Keratinocyte (primary cell): Measurements from ENCODE around the gene GCSAML. TPM values are rescaled to one million over a fixed set of nuclear protein-coding genes. Genes with fewer than 3 reads are reported as not detected.

Experiments
- DNase-seq: peaks from one replicate; pipeline ENCODE4 v3.0.0-alpha.2; 2011; ENCODE audit warnings: low read depth, missing footprints, low spot score
- FAIRE-seq: peaks from 2 replicates; lab custom pipeline; 2011; peaks lifted over from hg19 to GRCh38; lab: Jason Lieb, UNC
- H2AFZ ChIP-seq: 2 replicates; pipeline ENCODE4 v1.6.0; 2012; ENCODE audit warnings: low read length, control low read depth, inconsistent platforms; ENCODE audit not compliant: control insufficient read depth
- H3K27ac ChIP-seq: 2 replicates; pipeline ENCODE4 v1.5.1; 2011; ENCODE audit warnings: low read length; ENCODE audit not compliant: control insufficient read depth, insufficient read depth
- H3K27me3 ChIP-seq: 3 replicates; pipeline ENCODE4 v1.6.0; 2011; ENCODE audit warnings: low read length; ENCODE audit not compliant: control insufficient read depth, insufficient read depth; ENCODE audit errors: extremely low read depth
- H3K36me3 ChIP-seq, 2 experiments: 2 replicates in 1 of 2; 3 replicates in 1 of 2; pipeline ENCODE4 v1.5.1; 2011; ENCODE audit warnings: low read length in 2 of 2, mild to moderate bottlenecking in 1 of 2; ENCODE audit not compliant: control insufficient read depth in 2 of 2, insufficient read depth in 2 of 2; ENCODE audit errors: extremely low read depth in 1 of 2
- H3K4me1 ChIP-seq: 3 replicates; pipeline ENCODE4 v1.5.1; 2011; ENCODE audit warnings: low read length; ENCODE audit not compliant: control insufficient read depth, insufficient read depth; ENCODE audit errors: extremely low read depth
- H3K4me2 ChIP-seq: 3 replicates; pipeline ENCODE4 v1.6.0; 2011; ENCODE audit warnings: low read depth, low read length; ENCODE audit not compliant: control insufficient read depth, insufficient read depth; ENCODE audit errors: extremely low read depth
- H3K4me3 ChIP-seq, 3 experiments: fragments of 200-600 bp in 1 of 3; sonication (generic) in 1 of 3; 2 replicates in 2 of 3; 3 replicates in 1 of 3; pipeline ENCODE4 v1.5.1; 2011 to 2016; ENCODE audit warnings: low read length in 3 of 3, mild to moderate bottlenecking in 3 of 3, control low read depth in 2 of 3, inconsistent platforms in 1 of 3, low read depth in 1 of 3, mixed read lengths in 1 of 3, mixed run types in 1 of 3, moderate library complexity in 1 of 3; ENCODE audit not compliant: control insufficient read depth in 2 of 3, insufficient read depth in 2 of 3; ENCODE audit errors: extremely low read depth in 1 of 3
- H3K79me2 ChIP-seq: 2 replicates; pipeline ENCODE4 v1.6.0; 2012; ENCODE audit warnings: low read length; ENCODE audit not compliant: control insufficient read depth, insufficient read depth
- H3K9ac ChIP-seq: 3 replicates; pipeline ENCODE4 v1.6.0; 2011; ENCODE audit warnings: low read length; ENCODE audit not compliant: control insufficient read depth, insufficient read depth; ENCODE audit errors: extremely low read depth
- H3K9me1 ChIP-seq: 3 replicates; pipeline ENCODE4 v1.6.0; 2011; ENCODE audit warnings: low read length; ENCODE audit not compliant: control insufficient read depth, insufficient read depth; ENCODE audit errors: extremely low read depth
- H3K9me3 ChIP-seq: 2 replicates; pipeline ENCODE4 v1.5.1; 2012; ENCODE audit warnings: low read depth, low read length; ENCODE audit not compliant: control insufficient read depth
- H4K20me1 ChIP-seq: 3 replicates; pipeline ENCODE4 v1.6.0; 2011; ENCODE audit warnings: low read length; ENCODE audit not compliant: control insufficient read depth, insufficient read depth; ENCODE audit errors: extremely low read depth
- EZH2 ChIP-seq: IDR thresholded peaks from one replicate; pipeline ENCODE4 v1.6.1; 2012; ENCODE audit warnings: inconsistent platforms, mild to moderate bottlenecking, low read length, moderate library complexity
- dilution Hi-C: fragments of 300-500 bp; cut with MboI; formaldehyde crosslinking; loops from one replicate; pipeline ENCODE4 v1.7.0; 2020; ENCODE audit warnings: low sequenced_read_pairs; ENCODE audit not compliant: extremely low pct_ligation_motif_present
- polyA plus RNA-seq, 5 experiments: library from polyadenylated mRNA; depleted of rRNA in 3 of 5; stranded (reverse) in 3 of 5; stranded (forward) in 1 of 5; unstranded in 1 of 5; fragments of >200 nt; gene quantifications; 1 replicate in 1 of 5; 2 replicates in 3 of 5; 3 replicates in 1 of 5; pipeline versions ENCODE4 v1.2.1 to v1.2.3, GENCODE V29; 2011 to 2012; ENCODE audit warnings: missing spikeins in 2 of 5, low read depth in 1 of 5, low replicate concordance in 1 of 5
- TF ChIP-seq, protein P1 (sequence below), 3 experiments: IDR thresholded peaks in 1 of 3; conservative IDR thresholded peaks in 1 of 3; optimal IDR thresholded peaks in 1 of 3; 2 replicates in 2 of 3; 3 replicates in 1 of 3; pipeline versions ENCODE3 to v1.5.1; 2011; ENCODE audit warnings: low read length in 3 of 3, mild to moderate bottlenecking in 3 of 3, moderate library complexity in 2 of 3, control low read depth in 1 of 3, inconsistent platforms in 1 of 3; ENCODE audit not compliant: insufficient read depth in 2 of 3; ENCODE audit errors: extremely low read depth in 1 of 3

GCSAML gene
- polyA plus RNA-seq, 1 donor (not counting 4 experiments of a cell fraction or from before 2014, with no cell fraction given): not detected

DNA sequence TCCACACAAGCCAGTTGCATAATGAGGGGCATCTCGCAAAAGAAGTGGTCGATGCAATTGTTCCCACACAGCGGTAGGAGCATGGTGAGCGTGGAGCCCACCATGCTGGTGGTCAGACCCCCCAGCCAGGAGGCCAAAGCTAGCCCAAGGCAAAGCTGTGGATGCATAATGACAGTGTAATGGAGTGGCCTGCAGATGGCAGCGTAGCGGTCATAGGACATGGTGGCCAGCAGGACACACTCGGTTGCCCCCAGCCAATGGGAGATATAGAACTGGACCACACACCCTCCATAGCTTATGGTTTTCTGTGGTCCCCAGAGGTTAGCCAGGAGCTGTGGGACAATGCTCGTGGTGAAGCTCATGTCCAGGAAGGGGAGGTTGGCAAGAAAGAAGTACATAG lies 17.0 kb upstream of the GCSAML start:
- Histone ChIP-seq H3K79me2 (no peaks in the 10 kb centered on the region), H3K4me1 (no peaks in the 10 kb centered on the region), H3K4me3 (no peak overlapping the region), H3K9me1 (no peaks in the 10 kb centered on the region), H3K4me2 (no peak overlapping the region), H3K27me3 (no peaks in the 10 kb centered on the region), H2AFZ (no peak overlapping the region), H3K9ac (no peak overlapping the region), H4K20me1 (no peaks in the 10 kb centered on the region), H3K36me3 (no peaks in the 10 kb centered on the region), H3K27ac (no peak overlapping the region), H3K9me3 (peaks cover 5% of the 10 kb centered on the region)
- dilution Hi-C loops: no loop called here
- TF ChIP-seq, protein P1, sequence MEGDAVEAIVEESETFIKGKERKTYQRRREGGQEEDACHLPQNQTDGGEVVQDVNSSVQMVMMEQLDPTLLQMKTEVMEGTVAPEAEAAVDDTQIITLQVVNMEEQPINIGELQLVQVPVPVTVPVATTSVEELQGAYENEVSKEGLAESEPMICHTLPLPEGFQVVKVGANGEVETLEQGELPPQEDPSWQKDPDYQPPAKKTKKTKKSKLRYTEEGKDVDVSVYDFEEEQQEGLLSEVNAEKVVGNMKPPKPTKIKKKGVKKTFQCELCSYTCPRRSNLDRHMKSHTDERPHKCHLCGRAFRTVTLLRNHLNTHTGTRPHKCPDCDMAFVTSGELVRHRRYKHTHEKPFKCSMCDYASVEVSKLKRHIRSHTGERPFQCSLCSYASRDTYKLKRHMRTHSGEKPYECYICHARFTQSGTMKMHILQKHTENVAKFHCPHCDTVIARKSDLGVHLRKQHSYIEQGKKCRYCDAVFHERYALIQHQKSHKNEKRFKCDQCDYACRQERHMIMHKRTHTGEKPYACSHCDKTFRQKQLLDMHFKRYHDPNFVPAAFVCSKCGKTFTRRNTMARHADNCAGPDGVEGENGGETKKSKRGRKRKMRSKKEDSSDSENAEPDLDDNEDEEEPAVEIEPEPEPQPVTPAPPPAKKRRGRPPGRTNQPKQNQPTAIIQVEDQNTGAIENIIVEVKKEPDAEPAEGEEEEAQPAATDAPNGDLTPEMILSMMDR (optimal IDR thresholded peaks at IDR 0.05 in 1 of 3, IDR thresholded peaks at IDR 0.05 in 1 of 3, conservative IDR thresholded peaks at IDR 0.05 in 1 of 3; ENCODE audit: extremely low read depth in 1 of 3, insufficient read depth in 2 of 3, low read length in 3 of 3): no peak
- TF ChIP-seq EZH2: no peak
- DNase-seq: no peak
- no peak for FAIRE-seq

DNA sequence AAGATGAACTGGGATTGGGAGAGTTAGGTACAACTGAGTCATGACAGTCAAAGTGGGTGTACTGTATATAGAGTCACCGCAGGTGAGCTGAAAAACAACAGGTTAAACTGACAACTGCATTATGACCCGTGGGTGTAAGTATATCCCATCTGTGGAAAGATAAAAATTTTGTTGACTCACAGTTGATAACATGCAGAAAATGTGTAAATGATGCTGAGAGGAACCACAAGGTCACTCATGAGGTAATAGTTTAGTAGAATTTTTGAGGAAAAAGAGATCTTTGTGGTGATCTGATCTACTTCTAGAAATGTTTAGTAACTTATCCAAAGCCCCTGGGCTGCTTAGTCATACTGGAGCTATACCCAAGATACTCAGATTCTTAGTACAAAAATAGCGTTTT lies 13.5 kb upstream of the GCSAML start:
- Histone ChIP-seq H3K9me3 (peaks cover 5% of the 10 kb centered on the region), H3K4me1 (no peaks in the 10 kb centered on the region), H2AFZ (no peak overlapping the region), H3K27ac (no peak overlapping the region), H3K4me3 (no peak overlapping the region), H3K9me1 (no peaks in the 10 kb centered on the region), H4K20me1 (no peaks in the 10 kb centered on the region), H3K79me2 (no peaks in the 10 kb centered on the region), H3K4me2 (no peak overlapping the region), H3K27me3 (no peaks in the 10 kb centered on the region), H3K36me3 (no peaks in the 10 kb centered on the region), H3K9ac (no peak overlapping the region)
- dilution Hi-C loops: no loop called here
- DNase-seq (no peak), FAIRE-seq (no peak)
- TF ChIP-seq EZH2: no peak
- TF ChIP-seq, protein P1 (optimal IDR thresholded peaks at IDR 0.05 in 1 of 3, IDR thresholded peaks at IDR 0.05 in 1 of 3, conservative IDR thresholded peaks at IDR 0.05 in 1 of 3; ENCODE audit: extremely low read depth in 1 of 3, insufficient read depth in 2 of 3, low read length in 3 of 3): no peak
